HFFc6 (cell line): ENCODE data around the gene GPC6. TPM values are rescaled to one million over a fixed set of nuclear protein-coding genes. Genes with fewer than 3 reads are reported as not detected.

Source experiments
- DNase-seq: peaks from one replicate; pipeline ENCODE4 v3.0.0-alpha.2; 2018
- H3K27ac Mint-ChIP-seq: 2 replicates; pipeline ENCODE4 v1.8.0; 2020; ENCODE audit warnings: mild to moderate bottlenecking, mixed read lengths
- H3K27me3 Mint-ChIP-seq: 2 replicates; pipeline ENCODE4 v1.8.0; 2021; ENCODE audit warnings: mild to moderate bottlenecking, moderate library complexity, mixed read lengths; ENCODE audit not compliant: insufficient read depth
- H3K36me3 Mint-ChIP-seq: 2 replicates; pipeline ENCODE4 v1.8.0; 2021; ENCODE audit warnings: low read depth, mixed read lengths
- H3K4me1 Mint-ChIP-seq: 2 replicates; pipeline ENCODE4 v1.8.0; 2020; ENCODE audit warnings: low read depth, mixed read lengths
- H3K4me3 Mint-ChIP-seq: 2 replicates; pipeline ENCODE4 v1.8.0; 2020; ENCODE audit warnings: mild to moderate bottlenecking, moderate library complexity, mixed read lengths
- H3K9me3 Mint-ChIP-seq: 2 replicates; pipeline ENCODE4 v1.8.0; 2020; ENCODE audit warnings: mild to moderate bottlenecking, mixed read lengths
- CTCF ChIP-seq: fragments of 200-600 bp; sonication (generic); IDR thresholded peaks from 2 replicates; pipeline ENCODE4 v1.5.0; 2021; ENCODE audit warnings: antibody characterized with exemption, mild to moderate bottlenecking
- total RNA-seq, 6 experiments: library from RNA; stranded (reverse); fragmentation: NEBNext Ultra II Directional; extraction: Animal tissue kit (Norgen Biotek cat#: 25700); gene quantifications; 2 replicates in 1 of 6; 3 replicates in 5 of 6; pipeline ENCODE4 v1.2.3, GENCODE V29; 2021

GPC6 gene
- total RNA-seq, 6 experiments from 2014 or later: 3.0 to 5.3 (median 4.4) TPM

- TF ChIP-seq CTCF: no peak
- Mint-ChIP-seq H3K27me3 (no peaks in the 10 kb centered on the region; the same call in 1 of the 2 replicates), H3K4me3 (peak overlapping the region; percentile 51), H3K9me3 (0 out of 2 replicates have a peak, but pooled peaks cover 3% of the 10 kb centered on the region), H3K36me3 (peaks cover 11% of the 10 kb centered on the region), H3K4me1 (peaks cover 45% of the 10 kb centered on the region), H3K27ac (peak overlapping the region; percentile 94)
- DNase-seq: peak; percentile 87
Measured at GRCh38 chr13:93249364-93250306, 23.0 kb downstream of the GPC6 start.

GRCh38 chr13:93254775-93255174 is 28.2 kb downstream of the GPC6 start:
- DNase-seq: no peak
- Mint-ChIP-seq H3K27ac (no peak overlapping the region), H3K4me3 (no peak overlapping the region), H3K36me3 (peaks cover 20% of the 10 kb centered on the region), H3K9me3 (0 out of 2 replicates have a peak, but pooled peaks cover 3% of the 10 kb centered on the region), H3K4me1 (peaks cover 22% of the 10 kb centered on the region), H3K27me3 (no peaks in the 10 kb centered on the region; the same call in 1 of the 2 replicates)
- TF ChIP-seq CTCF: no peak

- no peak for TF ChIP-seq CTCF
- H3K9me3 Mint-ChIP-seq: no peaks in the 10 kb centered on the region
- DNase-seq: no peak
- no peak overlapping the region for H3K27ac Mint-ChIP-seq
- H3K27me3 Mint-ChIP-seq: no peaks in the 10 kb centered on the region
- H3K36me3 Mint-ChIP-seq: peaks cover 10% of the 10 kb centered on the region
- H3K4me3 Mint-ChIP-seq: no peak overlapping the region
- H3K4me1 Mint-ChIP-seq: peaks cover 26% of the 10 kb centered on the region
Measured at GRCh38 chr13:93256998-93257397, 30.4 kb downstream of the GPC6 start.

GRCh38 chr13:93259527-93260080 is 33.0 kb downstream of the GPC6 start:
- Mint-ChIP-seq H3K36me3 (peaks cover 10% of the 10 kb centered on the region), H3K27ac (no peak overlapping the region), H3K27me3 (no peaks in the 10 kb centered on the region), H3K4me1 (peaks cover 47% of the 10 kb centered on the region), H3K4me3 (no peak overlapping the region), H3K9me3 (no peaks in the 10 kb centered on the region)
- DNase-seq: no peak
- no peak for TF ChIP-seq CTCF

- DNase-seq: peak; percentile 62
Measured at GRCh38 chr13:93260591-93260990, 34.0 kb downstream of the GPC6 start.

More at GRCh38 chr13:93260591-93260990, 34.0 kb downstream of the GPC6 start:
- Mint-ChIP-seq H3K9me3 (no peaks in the 10 kb centered on the region), H3K27me3 (no peaks in the 10 kb centered on the region), H3K4me3 (no peak overlapping the region), H3K27ac (no peak overlapping the region), H3K4me1 (peaks cover 47% of the 10 kb centered on the region), H3K36me3 (peaks cover 10% of the 10 kb centered on the region)
- no peak for TF ChIP-seq CTCF
